ENCODE measurements around the gene FNIP2.

DNA sequence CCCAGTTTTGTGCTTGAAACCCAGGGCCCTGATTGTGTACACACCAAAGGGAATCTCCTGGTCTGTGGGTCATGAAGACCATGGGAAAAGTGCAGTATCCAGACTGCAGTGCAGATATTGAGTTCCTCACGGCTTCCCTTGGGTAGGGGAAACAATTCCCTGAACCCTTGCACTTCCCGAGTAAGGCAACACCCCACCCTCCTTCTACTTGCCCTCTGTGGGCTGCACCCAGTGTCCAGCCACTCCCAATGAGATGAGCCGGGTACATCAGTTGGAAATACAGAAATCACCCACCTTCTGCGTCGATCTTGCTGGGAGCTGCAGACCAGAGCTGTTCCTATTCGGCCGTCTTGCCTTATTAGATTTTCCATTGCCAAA, 134.2 kb downstream of the FNIP2 start:
- TF ChIP-seq, protein P1, sequence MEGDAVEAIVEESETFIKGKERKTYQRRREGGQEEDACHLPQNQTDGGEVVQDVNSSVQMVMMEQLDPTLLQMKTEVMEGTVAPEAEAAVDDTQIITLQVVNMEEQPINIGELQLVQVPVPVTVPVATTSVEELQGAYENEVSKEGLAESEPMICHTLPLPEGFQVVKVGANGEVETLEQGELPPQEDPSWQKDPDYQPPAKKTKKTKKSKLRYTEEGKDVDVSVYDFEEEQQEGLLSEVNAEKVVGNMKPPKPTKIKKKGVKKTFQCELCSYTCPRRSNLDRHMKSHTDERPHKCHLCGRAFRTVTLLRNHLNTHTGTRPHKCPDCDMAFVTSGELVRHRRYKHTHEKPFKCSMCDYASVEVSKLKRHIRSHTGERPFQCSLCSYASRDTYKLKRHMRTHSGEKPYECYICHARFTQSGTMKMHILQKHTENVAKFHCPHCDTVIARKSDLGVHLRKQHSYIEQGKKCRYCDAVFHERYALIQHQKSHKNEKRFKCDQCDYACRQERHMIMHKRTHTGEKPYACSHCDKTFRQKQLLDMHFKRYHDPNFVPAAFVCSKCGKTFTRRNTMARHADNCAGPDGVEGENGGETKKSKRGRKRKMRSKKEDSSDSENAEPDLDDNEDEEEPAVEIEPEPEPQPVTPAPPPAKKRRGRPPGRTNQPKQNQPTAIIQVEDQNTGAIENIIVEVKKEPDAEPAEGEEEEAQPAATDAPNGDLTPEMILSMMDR (IDR thresholded peaks at IDR 0.05), result no peak
- TF ChIP-seq EZH2 (IDR thresholded peaks at IDR 0.05; ENCODE audit: borderline replicate concordance, insufficient read depth, low read depth, low read length, poor library complexity, severe bottlenecking), result no peak
